GM12878 (cell line): ENCODE results near the gene EXD3. TPM values are rescaled to one million over a fixed set of nuclear protein-coding genes. Genes with fewer than 3 reads are reported as not detected.

Source experiments
- ATAC-seq: fragments of 200-7000 bp; cut with Tn5 transposase; 3 replicates; pipeline ENCODE4 v1.9.1; 2020; ENCODE audit warnings: mild to moderate bottlenecking, moderate library complexity
- BruUV-seq: library from RNA; stranded (reverse); fragments of 400-500 nt; replicated peaks from 2 replicates; lab custom pipeline; 2021; lab: Mats Ljungman, UMichigan
- CTCF ChIA-PET: fragments of 300-600 bp; sonication (Branson Sonifier 250); formaldehyde crosslinking; extraction: SDS; loops from one replicate; lab custom pipeline; 2021; ENCODE audit warnings: inconsistent platforms; lab: Yijun Ruan, JAX
- POLR2A ChIA-PET: fragments of 350-600 bp; formaldehyde crosslinking; extraction: SDS; loops from one replicate; lab custom pipeline; 2021; ENCODE audit warnings: inconsistent platforms; lab: Charles Lee
- RAD21 ChIA-PET: fragments of 300-600 bp; sonication (Branson Sonifier 250); formaldehyde crosslinking; loops from one replicate; lab custom pipeline; 2023; ENCODE audit warnings: antibody characterized with exemption; ENCODE audit not compliant: unreplicated experiment; lab: Charles Lee
- SMC1A ChIA-PET: fragments of 300-600 bp; sonication (Branson Sonifier 250); formaldehyde crosslinking; loops from one replicate; lab custom pipeline; 2023; ENCODE audit not compliant: unreplicated experiment, uncharacterized antibody; lab: Charles Lee
- DNase-seq: peaks from one replicate; pipeline ENCODE4 v3.0.0-alpha.2; 2011; ENCODE audit warnings: low read depth, low spot score
- FAIRE-seq: peaks from 3 replicates; lab custom pipeline; 2011; peaks lifted over from hg19 to GRCh38; lab: Jason Lieb, UNC
- H2AFZ ChIP-seq: 2 replicates; pipeline ENCODE4 v1.6.0; 2011; ENCODE audit warnings: low read depth, low read length, control low read depth; ENCODE audit not compliant: control insufficient read depth
- H3K27ac ChIP-seq: 2 replicates; pipeline ENCODE4 v1.5.1; 2011; ENCODE audit warnings: control low read depth; ENCODE audit not compliant: control insufficient read depth, insufficient read depth
- H3K27me3 ChIP-seq, 2 experiments: replicated peaks in 1 of 2; 2 replicates each; pipeline versions ENCODE4 v1.6.0 to v1.6.1; 2011; ENCODE audit warnings: low read length in 1 of 2; ENCODE audit not compliant: control insufficient read depth in 2 of 2, insufficient read depth in 2 of 2
- H3K36me3 ChIP-seq, 2 experiments: 2 replicates each; pipeline ENCODE4 v1.5.1; 2011; ENCODE audit warnings: low read length in 1 of 2; ENCODE audit not compliant: control insufficient read depth in 2 of 2, insufficient read depth in 2 of 2
- H3K4me1 ChIP-seq: 2 replicates; pipeline ENCODE4 v1.6.1; 2011; ENCODE audit warnings: mild to moderate bottlenecking, low read length, moderate library complexity, mixed read lengths; ENCODE audit not compliant: control insufficient read depth, insufficient read depth
- H3K4me2 ChIP-seq: 2 replicates; pipeline ENCODE4 v1.6.0; 2011; ENCODE audit warnings: control low read depth; ENCODE audit not compliant: control insufficient read depth, insufficient read depth
- H3K4me3 ChIP-seq: fragments of 200-600 bp; sonication (generic); 2 replicates; pipeline ENCODE4 v1.5.1; 2016
- H3K79me2 ChIP-seq: 2 replicates; pipeline ENCODE4 v1.6.0; 2011; ENCODE audit warnings: low read length; ENCODE audit not compliant: control insufficient read depth, insufficient read depth
- H3K9ac ChIP-seq: 2 replicates; pipeline ENCODE4 v1.8.0; 2011; ENCODE audit warnings: low read length, control low read depth, mixed read lengths; ENCODE audit not compliant: control insufficient read depth, insufficient read depth
- H3K9me3 ChIP-seq: replicated peaks from 3 replicates; pipeline ENCODE4 v1.5.1; 2011; ENCODE audit warnings: mild to moderate bottlenecking, low read length; ENCODE audit not compliant: control insufficient read depth, insufficient read depth
- H4K20me1 ChIP-seq: 2 replicates; pipeline ENCODE4 v1.6.0; 2011; ENCODE audit not compliant: control insufficient read depth, insufficient read depth
- BACH1 ChIP-seq: fragments of 450-650 bp; IDR thresholded peaks from 2 replicates; pipeline ENCODE4 v1.6.1; 2017; ENCODE audit warnings: mild to moderate bottlenecking, borderline replicate concordance
- BRCA1 ChIP-seq: IDR thresholded peaks from 2 replicates; pipeline ENCODE4 v1.6.1; 2011; ENCODE audit warnings: low read depth, low read length, improper control_type of control experiment
- CEBPB ChIP-seq, 2 experiments: fragments of 150-350 bp in 1 of 2; IDR thresholded peaks; 2 replicates each; pipeline ENCODE4 v1.6.1; 2012 to 2014; ENCODE audit warnings: low read depth in 2 of 2, low read length in 2 of 2, borderline replicate concordance in 1 of 2, inconsistent platforms in 1 of 2
- DPF2 ChIP-seq: fragments of 450-650 bp; IDR thresholded peaks from 2 replicates; pipeline ENCODE4 v1.6.1; 2017; ENCODE audit warnings: mild to moderate bottlenecking
- FOS ChIP-seq: IDR thresholded peaks from 3 replicates; pipeline ENCODE4 v1.6.1; 2011; ENCODE audit warnings: borderline replicate concordance; ENCODE audit not compliant: insufficient read length; ENCODE audit errors: extremely low read depth
- GABPA ChIP-seq: IDR thresholded peaks from 2 replicates; pipeline ENCODE4 v1.6.1; 2014; ENCODE audit warnings: antibody characterized with exemption, low read depth, mild to moderate bottlenecking, inconsistent platforms
- GATAD2B ChIP-seq: fragments of 450-650 bp; conservative IDR thresholded peaks from 2 replicates; pipeline ENCODE4 v1.6.1; 2017; ENCODE audit warnings: low read depth, mild to moderate bottlenecking, moderate library complexity
- NFIC ChIP-seq: IDR thresholded peaks from 2 replicates; pipeline ENCODE4 v1.6.1; 2012; ENCODE audit warnings: low read depth, mild to moderate bottlenecking, inconsistent platforms, low read length, moderate library complexity
- NR2C2 ChIP-seq: IDR thresholded peaks from 2 replicates; pipeline ENCODE4 v1.6.1; 2011; ENCODE audit warnings: borderline replicate concordance, low read depth; ENCODE audit not compliant: control insufficient read depth, insufficient read length
- SRF ChIP-seq, 2 experiments: IDR thresholded peaks; 2 replicates each; pipeline ENCODE4 v1.6.1; 2011; ENCODE audit warnings: low read depth in 2 of 2, low read length in 2 of 2, mild to moderate bottlenecking in 1 of 2, moderate library complexity in 1 of 2
- TBL1XR1 ChIP-seq: IDR thresholded peaks from 2 replicates; pipeline ENCODE4 v1.6.1; 2012; ENCODE audit warnings: low read depth, low read length, improper control_type of control experiment
- YY1 ChIP-seq: IDR thresholded peaks from 2 replicates; pipeline ENCODE4 v1.6.1; 2011; ENCODE audit warnings: low read depth, mild to moderate bottlenecking, low read length
- ZZZ3 ChIP-seq: IDR thresholded peaks from 2 replicates; pipeline ENCODE4 v1.6.1; 2011; ENCODE audit warnings: low read depth; ENCODE audit not compliant: control insufficient read depth, insufficient read length
- WGBS: methylation state at CpG from one replicate; pipeline ENCODE4 v1.1.6; 2016; ENCODE audit warnings: low lambda C conversion rate; ENCODE audit not compliant: insufficient replicate concordance, insufficient coverage; ENCODE audit errors: missing lambda C conversion rate; 5-methylcytosine and 5-hydroxymethylcytosine counted together
- in situ Hi-C: fragments of 300-500 bp; cut with MboI; formaldehyde crosslinking; loops from 9 replicates; pipeline ENCODE4 v1.14.3; 2018; ENCODE audit warnings: mixed read lengths
- intact Hi-C: fragments of 100-400 bp; cut with micrococcal nuclease; formaldehyde crosslinking; loops from one replicate; pipeline ENCODE4 v1.14.2; 2022; ENCODE audit not compliant: unreplicated experiment
- polyA plus RNA-seq, 11 experiments: library from polyadenylated mRNA; depleted of rRNA in 4 of 11; unstranded in 6 of 11; stranded (reverse) in 5 of 11; fragments of >200 nt; fragmentation: Nextera tagmentation in 4 of 11; fragmentation: Illumina TruSeq in 1 of 11; extraction: Ambion mirVana in 4 of 11; extraction: Trizol in 1 of 11; gene quantifications; 1 replicate in 1 of 11; 2 replicates in 10 of 11; pipeline versions ENCODE4 v1.2.1 to v1.2.3, GENCODE V29; 2011 to 2016; ENCODE audit warnings: inconsistent platforms in 2 of 11, missing spikeins in 2 of 11, low read depth in 1 of 11
- total RNA-seq, 4 experiments: library from RNA; depleted of rRNA in 3 of 4; stranded (reverse); fragments of >200 nt in 3 of 4; fragmentation: Illumina TruSeq in 1 of 4; extraction: Trizol in 1 of 4; gene quantifications; 2 replicates each; pipeline versions ENCODE4 v1.2.1 to v1.2.3, GENCODE V29; 2013 to 2021

The EXD3 gene
- total and polyA plus RNA-seq, 10 of the 15 experiments (the other 5 are each of a cell fraction or from before 2014, with no cell fraction given), result 0.21 to 7.1 (median 3.6) TPM

GRCh38 chr9:137354845-137355760, 67.9 kb downstream of the EXD3 start:
- H3K4me1 ChIP-seq, result no peaks in the 10 kb centered on the region
- FAIRE-seq (peak; percentile 57), ATAC-seq (no peak), DNase-seq (no peak)
- no TSS peak for BruUV-seq
- intact Hi-C loops, result no loop called here
- ChIA-PET CTCF (interaction anchor here (0.6 kb wide), 1 partner anchor 180 kb away, joined by 3 read pairs; no protein-coding TSS in a partner anchor), SMC1A (no interaction called here), POLR2A (no interaction called here), RAD21 (no interaction called here)
- H3K36me3 ChIP-seq, result no peaks in the 10 kb centered on the region
- peaks cover 13% of the 10 kb centered on the region for H3K9me3 ChIP-seq
- H3K27me3 ChIP-seq, result no peaks in the 10 kb centered on the region
- no peaks in the 10 kb centered on the region for H3K79me2 ChIP-seq
- no peak overlapping the region for H3K9ac ChIP-seq
- H3K27ac ChIP-seq, result no peak overlapping the region
- no peak overlapping the region for H3K4me3 ChIP-seq
- H2AFZ ChIP-seq, result no peak overlapping the region
- in situ Hi-C loops, result no loop called here
- TF ChIP-seq NR2C2 (no peak), TBL1XR1 (no peak), DPF2 (no peak), BRCA1 (no peak), ZZZ3 (no peak), GABPA (no peak), NFIC (no peak), YY1 (no peak), CEBPB (IDR thresholded peaks at IDR 0.05; ENCODE audit: borderline replicate concordance in 1 of 2, low read depth in 2 of 2, low read length in 2 of 2) (no peak), GATAD2B (no peak), SRF (IDR thresholded peaks at IDR 0.05; ENCODE audit: low read depth in 2 of 2, low read length in 2 of 2) (no peak), BACH1 (no peak), FOS (no peak)
- no peak overlapping the region for H3K4me2 ChIP-seq
- H4K20me1 ChIP-seq, result no peaks in the 10 kb centered on the region
- 72% methylated on average over 23 of the region's 30 CpGs for WGBS
